OCI-LY7 (cell line): ENCODE results near the gene IL6. TPM values are rescaled to one million over a fixed set of nuclear protein-coding genes. Genes with fewer than 3 reads are reported as not detected.

Source experiments
- BruUV-seq: library from RNA; stranded (reverse); fragments of 400-500 nt; replicated peaks from 2 replicates; lab custom pipeline; 2021; lab: Mats Ljungman, UMichigan
- CTCF ChIA-PET: fragments of 300-600 bp; sonication (Branson Sonifier 250); formaldehyde crosslinking; loops from one replicate; lab custom pipeline; 2022; ENCODE audit warnings: antibody characterized with exemption; ENCODE audit not compliant: unreplicated experiment; lab: Charles Lee
- POLR2A ChIA-PET: fragments of 300-600 bp; sonication (Branson Sonifier 250); formaldehyde crosslinking; loops from one replicate; lab custom pipeline; 2022; ENCODE audit warnings: antibody characterized with exemption; lab: Charles Lee
- DNase-seq: peaks from one replicate; pipeline ENCODE4 v3.0.0-alpha.2; 2015; ENCODE audit warnings: low spot score
- H2AFZ ChIP-seq: fragments of 200-600 bp; sonication (generic), shearing (Covaris generic); 2 replicates; pipeline ENCODE4 v1.6.1; 2014; ENCODE audit warnings: mild to moderate bottlenecking, antibody characterized with exemption, low read length, moderate library complexity
- H3K27ac ChIP-seq: fragments of 200-600 bp; sonication (generic); 2 replicates; pipeline ENCODE4 v1.5.1; 2014; ENCODE audit warnings: mixed run types, low read depth, mild to moderate bottlenecking, moderate library complexity, low read length, inconsistent platforms; ENCODE audit not compliant: poor library complexity, severe bottlenecking
- H3K36me3 ChIP-seq: fragments of 200-600 bp; sonication (generic); 2 replicates; pipeline ENCODE4 v1.6.1; 2014; ENCODE audit warnings: mild to moderate bottlenecking, antibody characterized with exemption, low read length, moderate library complexity, mixed read lengths; ENCODE audit not compliant: insufficient read depth
- H3K4me1 ChIP-seq: fragments of 200-600 bp; sonication (generic); 2 replicates; pipeline ENCODE4 v1.5.1; 2014; ENCODE audit warnings: mild to moderate bottlenecking, low read length; ENCODE audit not compliant: insufficient read depth, poor library complexity, severe bottlenecking
- H3K4me2 ChIP-seq: fragments of 200-600 bp; sonication (generic); 2 replicates; pipeline ENCODE4 v1.6.1; 2014; ENCODE audit warnings: mild to moderate bottlenecking, low read length
- H3K4me3 ChIP-seq: fragments of 200-600 bp; sonication (generic); 2 replicates; pipeline ENCODE4 v1.5.1; 2014; ENCODE audit warnings: mild to moderate bottlenecking, low read depth, low read length; ENCODE audit not compliant: poor library complexity, severe bottlenecking
- H3K79me2 ChIP-seq: fragments of 200-600 bp; sonication (generic); 2 replicates; pipeline ENCODE4 v1.6.1; 2016; ENCODE audit warnings: low read depth, mild to moderate bottlenecking, low read length, moderate library complexity, mixed read lengths; ENCODE audit not compliant: insufficient read depth
- H3K9me2 ChIP-seq: fragments of 200-600 bp; sonication (generic); 2 replicates; pipeline ENCODE4 v1.6.1; 2016; ENCODE audit warnings: mild to moderate bottlenecking, low read length, mixed read lengths; ENCODE audit not compliant: insufficient read depth
- H3K9me3 ChIP-seq: fragments of 200-600 bp; sonication (generic); 2 replicates; pipeline ENCODE4 v1.6.1; 2014; ENCODE audit warnings: mild to moderate bottlenecking, mixed run types, low read length, mixed read lengths
- H4K20me1 ChIP-seq: fragments of 200-600 bp; sonication (generic); 2 replicates; pipeline ENCODE4 v1.6.1; 2014; ENCODE audit warnings: mild to moderate bottlenecking, antibody characterized with exemption, low read length, moderate library complexity, mixed read lengths; ENCODE audit not compliant: insufficient read depth
- CTCF ChIP-seq: fragments of 200-600 bp; sonication (generic); conservative IDR thresholded peaks from 2 replicates; pipeline ENCODE4 v1.5.1; 2014; ENCODE audit warnings: mild to moderate bottlenecking, antibody characterized with exemption, low read length, moderate library complexity, mixed read lengths
- EZH2phosphoT487 ChIP-seq: fragments of 200-600 bp; sonication (generic); IDR thresholded peaks from 2 replicates; pipeline ENCODE4 v1.6.1; 2018; ENCODE audit warnings: low read depth, borderline replicate concordance, mild to moderate bottlenecking, mixed run types, antibody characterized with exemption, low read length, moderate library complexity, mixed read lengths
- intact Hi-C: fragments of 100-400 bp; cut with micrococcal nuclease; formaldehyde crosslinking; loops from one replicate; pipeline ENCODE4 v1.10.0; 2022; ENCODE audit not compliant: unreplicated experiment
- total RNA-seq, 2 experiments: library from RNA; depleted of rRNA in 1 of 2; stranded (reverse); fragments of >200 nt in 1 of 2; shearing (Covaris generic) in 1 of 2; gene quantifications; 2 replicates each; pipeline ENCODE4 v1.2.3, GENCODE V29; 2014 to 2022

IL6 gene
- total RNA-seq, 2 experiments from 2014 or later, result not detected

GRCh38 chr7:22733761-22734160 lies 6.8 kb downstream of the IL6 start:
- Histone ChIP-seq H3K9me2 (no peaks in the 10 kb centered on the region), H3K9me3 (no peaks in the 10 kb centered on the region), H3K79me2 (no peaks in the 10 kb centered on the region), H4K20me1 (no peaks in the 10 kb centered on the region), H3K27ac (no peak overlapping the region), H3K4me1 (no peaks in the 10 kb centered on the region), H3K36me3 (no peaks in the 10 kb centered on the region), H2AFZ (no peak overlapping the region), H3K4me2 (no peak overlapping the region), H3K4me3 (no peak overlapping the region)
- POLR2A ChIA-PET, result interaction anchor here (1.1 kb wide), 1 partner anchor 28 kb away, joined by 9 read pairs; no protein-coding TSS in a partner anchor
- no peak for DNase-seq
- intact Hi-C loops, result no loop called here
- TF ChIP-seq EZH2phosphoT487 (no peak), CTCF (no peak)
- no TSS peak for BruUV-seq
- CTCF ChIA-PET, result no interaction called here

GRCh38 chr7:22743014-22743413 lies 16.0 kb downstream of the IL6 start:
- no peaks in the 10 kb centered on the region for H3K9me2 ChIP-seq
- H3K79me2 ChIP-seq, result no peaks in the 10 kb centered on the region
- no peak overlapping the region for H3K27ac ChIP-seq
- intact Hi-C loops, result no loop called here
- no peaks in the 10 kb centered on the region for H4K20me1 ChIP-seq
- H3K4me1 ChIP-seq, result no peaks in the 10 kb centered on the region
- H3K4me2 ChIP-seq, result no peak overlapping the region
- no peak overlapping the region for H3K4me3 ChIP-seq
- TF ChIP-seq EZH2phosphoT487 (no peak), CTCF (no peak)
- H2AFZ ChIP-seq, result no peak overlapping the region
- H3K9me3 ChIP-seq, result no peaks in the 10 kb centered on the region
- no TSS peak for BruUV-seq
- no peak for DNase-seq
- ChIA-PET POLR2A (interaction anchor here (1.0 to 1.2 kb wide), 2 partner anchors 181 to 397 kb away, joined by 3 to 4 read pairs; no protein-coding TSS in a partner anchor), CTCF (interaction anchor here (0.6 kb wide), 1 partner anchor 40 kb away, joined by 3 read pairs; no protein-coding TSS in a partner anchor)
- no peaks in the 10 kb centered on the region for H3K36me3 ChIP-seq

- Histone ChIP-seq H3K4me3 (no peak overlapping the region), H3K9me3 (no peaks in the 10 kb centered on the region), H3K9me2 (no peaks in the 10 kb centered on the region), H3K79me2 (no peaks in the 10 kb centered on the region), H4K20me1 (no peaks in the 10 kb centered on the region), H3K36me3 (no peaks in the 10 kb centered on the region), H3K4me2 (no peak overlapping the region), H3K27ac (no peak overlapping the region), H2AFZ (no peak overlapping the region), H3K4me1 (no peaks in the 10 kb centered on the region)
- POLR2A ChIA-PET, result interaction anchor here (0.6 to 0.9 kb wide), 6 partner anchors 11 to 778 kb away, joined by 3 to 4 read pairs (median 3); no protein-coding TSS in a partner anchor
- no peak for TF ChIP-seq CTCF
- no peak for TF ChIP-seq EZH2phosphoT487
- intact Hi-C loops, result no loop called here
- CTCF ChIA-PET, result no interaction called here
- no TSS peak for BruUV-seq
- no peak for DNase-seq
Measured at GRCh38 chr7:22751341-22751740, 24.3 kb downstream of the IL6 start.
